BE2C (cell line): ENCODE results near the gene HPCAL1.

ENCODE experiments used
- DNase-seq: peaks from one replicate; pipeline ENCODE4 v3.0.0-alpha.2; 2020
- H3K27me3 ChIP-seq: fragments of 250-450 bp; sonication (Bioruptor Pico); 2 replicates; pipeline ENCODE4 v1.5.1; 2020; ENCODE audit warnings: mild to moderate bottlenecking
- H3K36me3 ChIP-seq: fragments of 250-450 bp; sonication (Bioruptor Pico); 2 replicates; pipeline ENCODE4 v1.5.1; 2020; ENCODE audit warnings: mild to moderate bottlenecking
- H3K4me1 ChIP-seq: fragments of 250-450 bp; sonication (Bioruptor Pico); 2 replicates; pipeline ENCODE4 v1.5.1; 2020
- H3K4me3 ChIP-seq: 2 replicates; pipeline ENCODE4 v1.5.1; 2011; ENCODE audit warnings: low read depth, low read length
- H3K9me3 ChIP-seq: fragments of 250-450 bp; sonication (Bioruptor Pico); 2 replicates; pipeline ENCODE4 v1.5.1; 2020
- CTCF ChIP-seq: IDR thresholded peaks from 2 replicates; pipeline ENCODE4 v1.5.1; 2012; ENCODE audit warnings: mild to moderate bottlenecking, low read depth, low read length

Gene HPCAL1

DNA sequence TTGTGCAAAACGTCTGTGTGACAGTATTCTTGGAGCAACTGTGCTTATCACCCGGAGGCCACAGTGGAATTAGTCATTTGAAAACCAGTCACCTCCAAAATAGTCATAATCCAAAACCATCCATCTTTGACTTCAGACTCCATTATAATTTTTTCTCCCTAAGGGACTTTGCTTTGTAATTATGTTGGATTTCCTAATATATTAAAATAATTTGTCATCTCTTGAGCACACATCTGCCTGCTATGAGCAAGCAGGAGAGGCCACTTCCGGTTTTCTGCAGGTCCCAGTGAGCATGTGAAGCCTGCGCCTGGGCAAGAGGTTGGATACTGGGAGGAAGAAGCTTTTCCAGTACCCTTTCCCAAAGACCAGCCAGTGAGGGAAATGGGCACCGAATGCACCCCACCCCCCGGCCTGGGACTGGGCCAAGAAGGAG is 87.7 kb downstream of the HPCAL1 start:
- Histone ChIP-seq H3K9me3 (no peaks in the 10 kb centered on the region), H3K4me3 (no peak overlapping the region), H3K36me3 (no peaks in the 10 kb centered on the region), H3K27me3 (no peaks in the 10 kb centered on the region), H3K4me1 (peaks cover 59% of the 10 kb centered on the region)
- no peak for TF ChIP-seq CTCF
- DNase-seq: no peak

GRCh38 chr2:10392100-10392499 is 89.4 kb downstream of the HPCAL1 start:
- no peak for DNase-seq
- Histone ChIP-seq H3K4me1 (peaks cover 45% of the 10 kb centered on the region), H3K9me3 (no peaks in the 10 kb centered on the region), H3K36me3 (no peaks in the 10 kb centered on the region), H3K27me3 (no peaks in the 10 kb centered on the region), H3K4me3 (no peak overlapping the region)
- no peak for TF ChIP-seq CTCF

DNA sequence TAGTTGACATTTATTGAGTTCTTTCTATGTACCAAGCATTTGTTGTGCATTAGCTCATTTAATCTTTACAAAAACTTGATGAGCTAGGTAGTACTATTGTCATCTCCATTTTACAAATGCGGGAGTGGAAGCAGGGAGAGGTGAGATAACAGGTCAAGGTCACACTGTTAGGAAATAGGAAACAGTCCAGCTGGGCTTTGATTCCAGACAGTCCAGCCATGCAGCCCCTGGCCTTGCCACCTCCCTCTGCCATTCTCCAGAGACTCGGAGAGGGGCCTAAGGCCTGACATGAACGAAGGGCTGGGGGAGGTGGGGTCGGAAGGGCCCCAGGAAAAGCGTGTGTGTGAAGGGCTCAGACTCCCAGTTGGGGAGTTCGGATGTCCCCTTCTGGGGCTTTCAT is 89.8 kb downstream of the HPCAL1 start:
- Histone ChIP-seq H3K27me3 (no peaks in the 10 kb centered on the region), H3K4me3 (no peak overlapping the region), H3K36me3 (no peaks in the 10 kb centered on the region), H3K4me1 (peaks cover 45% of the 10 kb centered on the region), H3K9me3 (no peaks in the 10 kb centered on the region)
- no peak for DNase-seq
- no peak for TF ChIP-seq CTCF

- no peak for TF ChIP-seq CTCF
- H3K36me3 ChIP-seq: no peaks in the 10 kb centered on the region
- H3K4me3 ChIP-seq: no peak overlapping the region
- DNase-seq: peak; percentile 88
- peaks cover 45% of the 10 kb centered on the region for H3K4me1 ChIP-seq
- no peaks in the 10 kb centered on the region for H3K27me3 ChIP-seq
- no peaks in the 10 kb centered on the region for H3K9me3 ChIP-seq
Measured at GRCh38 chr2:10392951-10393639, 90.4 kb downstream of the HPCAL1 start.

- no peaks in the 10 kb centered on the region for H3K27me3 ChIP-seq
- no peak for DNase-seq
- H3K4me3 ChIP-seq: no peak overlapping the region
- no peaks in the 10 kb centered on the region; the same call in 1 of the 2 replicates for H3K36me3 ChIP-seq
- TF ChIP-seq CTCF: no peak
- H3K9me3 ChIP-seq: no peaks in the 10 kb centered on the region
- peaks cover 45% of the 10 kb centered on the region for H3K4me1 ChIP-seq
Measured at GRCh38 chr2:10393640-10393982, 90.9 kb downstream of the HPCAL1 start.

DNA sequence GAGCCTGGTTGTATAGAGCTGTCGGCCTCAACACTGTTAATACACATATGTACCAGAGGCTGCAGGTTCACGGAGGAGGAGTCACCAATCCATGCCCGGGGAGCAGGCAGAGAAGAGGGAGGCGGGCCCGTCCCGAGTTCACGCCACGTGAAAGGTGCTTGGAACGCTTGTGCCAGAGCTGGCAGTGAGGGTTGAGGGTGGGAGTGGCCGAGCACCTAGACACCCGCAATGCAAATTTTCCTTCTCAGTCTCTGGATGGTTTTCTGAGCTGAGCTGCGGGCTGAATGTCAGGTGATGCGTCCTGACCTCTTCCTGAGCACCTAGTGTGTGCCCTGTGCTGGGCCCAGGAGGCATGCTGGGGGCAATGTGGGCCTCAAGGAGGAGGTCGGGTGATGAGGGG is 93.2 kb downstream of the HPCAL1 start:
- peaks cover 29% of the 10 kb centered on the region for H3K4me1 ChIP-seq
- peaks cover 15% of the 10 kb centered on the region for H3K36me3 ChIP-seq
- DNase-seq: no peak
- no peaks in the 10 kb centered on the region for H3K9me3 ChIP-seq
- no peak for TF ChIP-seq CTCF
- H3K27me3 ChIP-seq: no peaks in the 10 kb centered on the region
- no peak overlapping the region for H3K4me3 ChIP-seq
